NCI-H69 (cell line): ENCODE results near the gene DDX10.
"Not testable (repeated sequence)": the region's sequence is repeated elsewhere in the genome, so short reads cannot be mapped to it uniquely, and the experiment has no call there.

Experiments used
- DNase-seq: peaks from one replicate; lab custom pipeline; 2025; lab: John Stamatoyannopoulos, UW

Gene DDX10

DNA sequence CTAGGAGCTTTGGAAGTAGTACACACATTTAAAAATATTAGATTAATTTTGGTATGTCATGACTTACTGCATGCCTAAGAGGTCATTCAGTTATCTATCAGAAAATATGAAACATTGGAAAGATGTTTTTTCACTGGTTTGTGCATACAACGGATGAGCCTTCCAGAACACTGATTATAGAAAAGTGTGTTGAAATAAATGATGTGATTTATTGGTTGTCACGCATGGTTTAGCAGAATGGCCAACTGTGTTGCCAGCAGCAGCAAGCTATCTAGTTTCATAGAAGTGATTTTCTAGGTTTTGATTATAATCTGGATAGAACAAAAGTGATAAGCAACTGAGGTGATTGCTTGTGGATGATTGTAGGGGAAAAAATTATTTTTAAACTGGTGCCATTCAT is 53.6 kb downstream of the DDX10 start:
- DNase-seq: peak; percentile 62

GRCh38 chr11:108724974-108725689 is 60.3 kb downstream of the DDX10 start:
- DNase-seq: no peak

DNA sequence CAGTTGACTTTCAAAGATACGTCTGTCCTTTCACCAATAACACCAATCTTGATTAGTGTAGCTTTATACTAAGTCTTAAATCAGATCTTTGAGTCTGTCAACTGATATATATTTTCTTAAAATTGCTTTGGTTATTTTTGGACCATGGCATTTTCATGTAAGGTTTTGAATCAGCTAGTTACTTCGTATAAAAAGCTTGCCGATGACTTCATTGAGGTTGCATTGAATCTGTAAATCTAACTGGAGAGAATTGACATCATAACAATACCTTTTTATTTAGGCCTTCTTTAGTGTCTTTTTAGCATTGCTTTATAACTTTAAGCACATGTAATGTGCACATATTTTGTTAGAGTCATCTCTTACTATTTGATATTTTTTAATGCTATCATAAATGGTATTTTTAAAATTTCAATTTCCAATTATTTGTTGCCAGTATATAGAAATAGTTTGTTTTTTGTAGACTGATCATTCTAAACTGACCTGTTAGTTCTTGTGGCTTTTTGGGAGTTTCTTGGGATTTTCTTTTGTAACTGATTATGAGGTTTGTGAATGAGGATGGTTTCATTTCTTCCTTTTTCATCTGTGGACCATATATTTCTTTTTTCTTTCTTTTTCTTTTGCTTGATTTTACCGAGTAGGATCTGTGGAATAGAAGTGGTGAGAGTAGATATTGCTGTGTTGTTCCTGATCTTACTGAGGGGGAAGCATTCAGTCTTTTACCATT is 61.4 kb downstream of the DDX10 start:
- no peak for DNase-seq

- no peak for DNase-seq
Measured at GRCh38 chr11:108727665-108728064, 62.8 kb downstream of the DDX10 start.

DNA sequence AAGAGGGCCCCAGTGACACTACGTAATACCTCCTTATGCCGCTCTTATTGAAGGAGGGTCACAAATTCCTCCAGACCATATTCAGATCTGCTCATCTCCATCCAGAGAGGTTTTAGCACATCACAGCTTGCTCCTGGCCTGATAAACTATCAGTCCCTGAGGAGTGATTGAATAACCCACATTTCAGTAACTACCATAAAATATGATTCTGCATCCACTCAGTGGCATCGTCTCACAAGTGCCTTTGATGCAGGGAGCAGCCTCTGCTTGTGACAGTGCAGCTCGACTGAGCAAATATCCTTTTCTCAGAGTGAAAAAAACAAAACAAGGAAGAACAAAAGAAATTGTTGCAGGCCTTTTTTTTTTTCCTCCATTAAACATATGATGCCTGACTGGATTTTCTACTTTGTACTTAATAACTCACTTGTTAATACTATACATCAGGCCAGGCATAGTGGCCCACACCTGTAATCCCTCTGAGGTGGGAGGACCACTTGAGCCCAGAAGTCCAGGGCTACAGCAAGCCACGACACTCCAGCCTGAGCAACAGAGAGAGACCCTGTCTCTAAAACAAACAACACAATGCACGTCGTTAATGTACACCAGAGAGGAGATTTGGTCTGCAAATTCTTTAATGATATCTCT is 64.5 kb downstream of the DDX10 start:
- DNase-seq: no peak

GRCh38 chr11:108732395-108732794 is 67.5 kb downstream of the DDX10 start:
- DNase-seq: peak; percentile 92

DNA sequence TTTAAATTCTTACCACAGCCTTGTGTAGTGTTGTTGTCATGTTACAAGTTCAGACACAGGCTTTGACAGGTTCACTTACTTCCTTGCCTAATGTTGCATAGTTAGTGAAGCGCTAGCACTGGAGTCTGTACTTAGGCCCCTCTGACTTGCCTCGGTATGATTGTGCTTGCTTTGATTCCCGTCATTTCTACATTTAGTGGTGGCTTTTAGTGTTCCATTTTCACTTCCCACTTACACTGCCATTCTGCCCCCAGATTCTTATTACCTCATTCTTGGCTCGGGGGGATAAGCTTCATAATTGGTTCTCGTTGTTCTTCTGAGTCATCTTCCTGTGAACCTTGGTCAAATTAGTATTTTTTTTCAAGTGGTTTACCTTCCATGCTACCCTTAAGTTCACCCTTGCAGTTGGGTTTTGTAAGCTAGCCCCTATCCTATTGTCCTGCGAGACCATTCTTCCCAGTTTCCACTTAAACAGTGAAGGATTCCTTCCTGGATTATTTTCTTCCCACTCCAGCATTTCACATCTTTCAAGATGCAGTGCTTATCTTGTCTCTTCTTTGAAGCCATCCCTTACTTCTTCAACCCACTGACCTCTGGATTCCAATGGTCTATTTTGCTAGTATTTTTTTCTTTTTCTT is 68.7 kb downstream of the DDX10 start:
- DNase-seq: peak; percentile 37

- no peak for DNase-seq
Measured at GRCh38 chr11:108734283-108734682, 69.4 kb downstream of the DDX10 start.

DNA sequence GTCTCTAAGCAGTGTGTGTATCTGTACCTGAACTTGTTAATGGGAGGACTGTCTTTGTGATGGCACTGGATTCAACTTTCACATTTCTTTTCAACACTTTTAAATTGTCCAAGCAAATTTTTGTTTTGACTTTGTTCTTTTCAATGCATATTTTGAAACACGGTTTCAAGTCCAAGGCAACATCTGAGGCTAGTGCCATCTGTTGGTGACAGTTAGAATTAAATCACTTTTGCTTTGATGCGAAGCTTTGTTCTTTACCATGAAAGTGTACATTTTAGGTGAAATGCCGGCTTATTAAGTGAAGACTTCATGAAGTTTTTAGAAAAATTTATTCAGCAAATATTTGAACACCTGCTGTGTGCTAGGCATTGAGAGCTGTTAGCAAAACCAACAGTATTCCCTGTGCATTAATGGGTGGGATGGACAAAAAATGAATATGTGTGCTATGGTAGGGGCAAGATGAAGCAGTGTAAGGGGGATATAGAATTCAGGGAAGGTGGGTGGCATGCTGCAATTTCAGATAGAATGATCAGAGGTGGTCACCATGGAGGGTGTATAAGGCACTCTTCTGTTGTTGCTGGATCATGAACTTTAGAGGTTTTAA is 70.2 kb downstream of the DDX10 start:
- peak; percentile 40 for DNase-seq

- not testable (repeated sequence) for DNase-seq
Measured at GRCh38 chr11:108740132-108740531, 75.3 kb downstream of the DDX10 start.

- DNase-seq: no peak
Measured at GRCh38 chr11:108743851-108744250, 79.0 kb downstream of the DDX10 start.

DNA sequence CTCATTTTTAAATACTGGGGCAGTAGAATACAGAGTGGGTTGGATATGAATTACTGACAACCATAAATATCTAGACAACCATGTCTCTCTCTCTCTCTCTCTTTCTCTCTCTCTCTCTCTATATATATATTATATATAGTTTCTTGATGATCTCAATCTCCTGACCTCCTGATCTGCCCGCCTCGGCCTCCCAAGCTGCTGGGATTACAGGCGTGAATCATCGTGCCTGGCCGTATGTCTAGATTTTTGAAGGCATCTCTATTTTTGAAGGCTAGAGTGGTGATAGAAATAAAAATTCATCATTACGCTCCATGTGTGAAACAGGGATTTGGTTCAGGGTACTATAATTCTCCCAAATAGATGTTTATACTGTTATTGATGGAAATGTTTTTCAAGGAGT is 84.1 kb downstream of the DDX10 start:
- no peak for DNase-seq

GRCh38 chr11:108751444-108751843 is 86.6 kb downstream of the DDX10 start:
- DNase-seq: peak; percentile 23

GRCh38 chr11:108752297-108752751 is 87.5 kb downstream of the DDX10 start:
- DNase-seq: peak; percentile 35

DNA sequence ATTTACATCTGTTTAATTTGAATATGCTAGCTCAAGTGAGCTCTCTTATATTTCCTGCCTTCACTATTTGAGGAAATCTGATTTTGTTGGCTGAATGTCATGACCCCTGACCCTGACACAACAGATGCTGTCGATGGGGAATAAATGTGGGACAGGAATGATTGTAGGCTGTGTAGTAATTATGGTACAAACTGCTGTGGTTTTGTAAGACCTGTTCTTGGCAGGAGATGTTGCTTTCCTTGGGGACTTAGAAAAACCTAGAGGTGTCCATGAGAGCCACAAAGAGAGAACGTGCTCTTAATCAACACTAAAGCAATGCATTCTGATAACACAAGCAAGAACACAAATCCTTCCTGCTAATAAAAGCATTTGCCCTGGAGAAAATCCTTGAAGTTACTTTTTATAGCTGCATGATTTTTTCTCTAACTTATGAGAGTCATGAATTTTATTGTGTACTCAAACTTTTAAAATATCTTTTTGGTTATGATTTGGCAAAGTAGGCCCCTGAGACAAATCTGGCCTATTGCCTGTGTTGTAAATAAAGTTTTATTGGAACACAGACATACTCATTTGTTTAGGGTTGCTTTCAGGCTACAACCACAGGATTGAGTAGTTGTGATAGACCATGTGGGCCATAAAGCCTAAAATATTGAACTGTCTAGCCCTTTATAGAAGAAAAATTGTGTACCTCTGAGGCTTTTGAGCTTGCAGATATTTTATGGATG is 90.2 kb downstream of the DDX10 start:
- peak; percentile 93 for DNase-seq

GRCh38 chr11:108757630-108758029 is 92.8 kb downstream of the DDX10 start:
- no peak for DNase-seq

DNA sequence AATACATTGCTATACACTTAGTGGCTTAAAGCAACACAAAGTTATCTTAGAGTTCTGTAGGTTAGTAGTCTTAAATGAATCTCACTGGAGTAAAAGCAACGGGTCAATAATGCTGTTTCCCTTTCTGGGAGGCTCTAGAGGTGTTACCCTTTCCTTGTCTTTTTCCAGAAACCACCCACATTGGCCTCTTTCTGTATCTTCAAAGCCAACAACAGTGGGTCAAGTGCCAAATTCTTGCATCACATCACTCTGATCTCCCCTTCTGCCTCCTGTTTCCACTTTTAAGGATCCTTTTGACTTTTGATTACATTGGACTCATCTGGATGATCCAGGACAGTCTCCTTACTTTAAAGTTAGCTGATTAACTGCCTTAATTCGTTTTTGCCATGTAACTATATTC is 93.6 kb downstream of the DDX10 start:
- DNase-seq: no peak

DNA sequence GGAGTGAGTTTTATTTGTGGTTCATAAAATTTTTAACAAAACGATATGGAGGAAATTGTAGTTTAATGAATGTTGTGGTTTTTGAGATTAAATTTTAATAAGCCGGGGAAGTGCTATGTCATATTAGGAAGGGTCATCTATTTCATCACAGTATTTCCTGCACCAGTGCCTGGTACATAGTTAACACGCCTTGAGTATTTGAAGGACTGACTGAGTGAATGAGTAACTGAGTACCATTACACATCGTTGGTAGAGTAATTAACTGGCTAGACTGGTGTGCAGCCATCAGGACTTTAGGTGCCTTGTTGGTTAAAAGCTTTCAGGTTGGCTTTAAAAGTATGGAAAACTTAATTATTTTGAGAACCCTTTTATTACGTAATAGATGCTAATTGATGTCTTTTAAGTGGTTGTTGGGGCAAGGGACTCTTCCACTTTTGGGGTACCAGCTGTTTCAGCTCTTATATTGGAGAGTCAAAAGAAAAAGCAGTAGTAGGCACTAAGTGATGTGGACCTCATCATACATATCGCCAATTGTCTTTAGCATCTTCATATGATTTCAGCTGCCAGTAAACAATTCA is 101.8 kb downstream of the DDX10 start:
- no peak for DNase-seq

DNA sequence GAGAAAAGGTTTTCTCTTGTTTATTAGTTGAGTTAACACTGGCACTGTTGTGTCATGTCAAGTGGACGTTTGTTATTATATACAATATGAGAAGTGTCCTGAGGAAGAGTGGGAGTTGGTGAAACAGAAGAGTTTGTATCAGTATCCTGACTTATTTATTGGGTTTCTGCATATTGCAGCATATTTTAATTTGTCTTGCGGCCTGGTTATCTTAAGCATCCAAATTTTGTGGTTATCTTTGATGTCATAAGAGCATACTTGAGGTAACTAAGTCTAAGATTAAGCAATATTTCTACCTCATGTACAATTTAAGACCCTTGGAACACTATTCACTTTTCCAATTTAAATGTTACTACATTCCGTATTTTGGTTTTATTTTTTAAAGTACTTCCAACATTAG is 103.5 kb downstream of the DDX10 start:
- no peak for DNase-seq

DNA sequence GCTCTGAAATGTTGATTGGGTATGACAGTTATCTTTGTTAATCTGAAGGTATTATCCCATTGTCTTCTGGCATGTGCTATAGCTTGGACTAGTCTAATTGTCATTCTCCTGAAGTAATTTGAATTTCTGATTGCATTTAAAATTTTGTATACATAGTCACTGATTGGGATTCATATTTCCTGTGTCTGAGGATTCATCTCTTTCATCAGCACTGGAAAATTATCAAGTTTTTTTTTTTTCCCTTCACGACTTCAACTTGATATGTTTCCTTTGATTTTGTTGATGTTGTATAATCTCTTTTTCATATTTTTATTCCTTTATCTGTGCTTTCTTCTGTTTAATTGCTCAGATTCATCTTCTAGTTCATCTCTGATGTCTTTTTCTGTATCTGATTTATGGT is 104.1 kb downstream of the DDX10 start:
- DNase-seq: no peak
